Fibroblast of skin of right quadriceps (primary cell): ENCODE measurements around the gene MTG1.
"Not testable (repeated sequence)": the region's sequence is repeated elsewhere in the genome, so short reads cannot be mapped to it uniquely, and the experiment has no call there.

Experiments
- DNase-seq: peaks from one replicate; pipeline ENCODE4 v3.0.0-alpha.2; 2013

The MTG1 gene

GRCh38 chr10:133431888-133432613, 38.1 kb downstream of the MTG1 start:
- not testable (repeated sequence) for DNase-seq

DNA sequence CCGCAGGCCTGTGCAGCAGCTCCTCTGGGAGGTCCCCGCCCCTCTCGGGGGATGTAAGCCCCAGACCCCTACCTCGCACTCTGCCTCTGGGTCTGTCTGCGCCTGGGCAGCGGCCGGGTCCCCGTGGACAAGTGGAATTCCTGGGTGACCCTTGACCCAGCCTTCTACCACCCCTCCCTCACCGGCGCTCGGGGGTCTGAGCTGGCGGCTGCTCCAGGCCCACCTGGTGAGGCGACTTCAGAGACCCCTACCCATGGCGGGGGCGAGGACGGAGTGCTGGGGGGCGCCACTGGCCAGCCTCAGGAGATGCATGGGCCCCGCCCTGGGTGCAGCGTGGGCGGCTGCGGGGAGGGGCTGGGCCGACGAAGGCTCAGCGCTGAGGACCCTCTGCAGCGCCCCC, 38.8 kb downstream of the MTG1 start:
- DNase-seq: not testable (repeated sequence)

- DNase-seq: no peak
These were observed 44.8 kb downstream of the MTG1 start for GRCh38 chr10:133438711-133439273.

GRCh38 chr10:133439517-133440461, 45.8 kb downstream of the MTG1 start:
- no peak for DNase-seq

DNA sequence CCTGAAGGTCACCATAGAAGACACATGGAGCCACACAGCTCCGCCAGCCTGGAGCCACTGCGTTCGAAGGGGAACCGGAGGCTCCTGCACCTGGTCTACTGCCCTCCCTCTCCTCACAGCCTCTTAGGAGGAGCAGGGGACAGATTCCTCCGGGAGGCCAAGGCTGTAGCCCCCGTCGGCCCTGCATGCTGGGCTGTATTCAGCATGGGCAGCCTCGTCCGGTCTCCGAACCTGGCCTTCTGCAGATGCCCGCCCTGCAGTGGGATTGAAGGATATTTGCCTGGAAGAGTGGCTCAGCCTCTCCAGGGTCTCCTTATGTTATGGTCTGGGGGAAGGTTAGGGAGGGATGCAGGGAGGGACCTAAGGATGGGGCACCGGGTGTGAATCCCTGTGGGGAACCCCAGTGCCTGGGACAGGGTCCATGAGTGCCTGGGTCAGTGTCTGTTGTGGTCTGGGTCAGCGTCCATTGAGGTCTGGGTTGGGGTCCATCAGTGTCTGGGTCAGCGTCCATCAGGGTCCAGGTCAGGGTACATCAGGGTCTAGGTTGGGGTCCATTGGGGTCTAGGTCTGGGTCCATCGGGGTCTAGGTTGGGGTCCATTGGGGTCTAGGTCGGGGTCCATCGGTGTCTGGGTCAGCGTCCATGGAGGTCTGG, 46.8 kb downstream of the MTG1 start:
- no peak for DNase-seq

DNA sequence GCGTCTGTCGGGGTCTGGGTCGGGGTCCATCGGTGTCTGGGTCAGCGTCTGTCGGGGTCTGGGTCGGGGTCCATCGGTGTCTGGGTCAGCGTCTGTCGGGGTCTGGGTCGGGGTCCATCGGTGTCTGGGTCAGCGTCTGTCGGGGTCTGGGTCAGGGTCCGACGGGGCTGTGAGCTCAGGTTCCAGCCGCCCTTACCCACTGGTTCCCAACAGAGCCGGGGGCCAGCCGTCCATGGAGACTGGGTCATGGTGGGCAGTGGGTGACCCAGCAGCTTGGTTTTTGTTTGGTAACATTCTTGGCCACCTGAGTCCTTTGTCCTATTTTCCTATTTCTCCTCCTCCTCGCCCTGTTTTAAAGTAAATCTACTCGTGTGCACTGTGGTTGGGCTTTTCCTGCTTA, 47.4 kb downstream of the MTG1 start:
- DNase-seq: not testable (repeated sequence)

DNA sequence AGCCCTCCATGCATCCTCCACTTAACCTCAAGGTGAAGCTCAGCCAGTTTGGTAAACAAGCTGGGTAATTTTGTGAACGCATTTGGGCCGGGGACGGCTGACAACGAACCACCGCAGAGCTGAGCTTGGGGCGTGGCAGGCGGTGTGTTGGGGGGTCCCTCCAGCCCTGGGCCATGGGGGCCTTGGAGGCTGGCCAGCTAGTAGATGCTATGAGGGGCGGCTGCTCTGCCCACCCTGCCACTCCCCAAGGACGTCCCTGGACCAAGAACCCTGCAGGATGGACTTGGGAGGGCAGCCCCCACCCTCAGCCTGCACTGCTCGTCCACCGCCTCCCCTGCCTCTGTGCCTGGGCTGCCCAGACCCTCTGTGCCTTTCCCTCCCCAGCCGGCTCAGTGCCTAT, 47.8 kb downstream of the MTG1 start:
- no peak for DNase-seq

DNA sequence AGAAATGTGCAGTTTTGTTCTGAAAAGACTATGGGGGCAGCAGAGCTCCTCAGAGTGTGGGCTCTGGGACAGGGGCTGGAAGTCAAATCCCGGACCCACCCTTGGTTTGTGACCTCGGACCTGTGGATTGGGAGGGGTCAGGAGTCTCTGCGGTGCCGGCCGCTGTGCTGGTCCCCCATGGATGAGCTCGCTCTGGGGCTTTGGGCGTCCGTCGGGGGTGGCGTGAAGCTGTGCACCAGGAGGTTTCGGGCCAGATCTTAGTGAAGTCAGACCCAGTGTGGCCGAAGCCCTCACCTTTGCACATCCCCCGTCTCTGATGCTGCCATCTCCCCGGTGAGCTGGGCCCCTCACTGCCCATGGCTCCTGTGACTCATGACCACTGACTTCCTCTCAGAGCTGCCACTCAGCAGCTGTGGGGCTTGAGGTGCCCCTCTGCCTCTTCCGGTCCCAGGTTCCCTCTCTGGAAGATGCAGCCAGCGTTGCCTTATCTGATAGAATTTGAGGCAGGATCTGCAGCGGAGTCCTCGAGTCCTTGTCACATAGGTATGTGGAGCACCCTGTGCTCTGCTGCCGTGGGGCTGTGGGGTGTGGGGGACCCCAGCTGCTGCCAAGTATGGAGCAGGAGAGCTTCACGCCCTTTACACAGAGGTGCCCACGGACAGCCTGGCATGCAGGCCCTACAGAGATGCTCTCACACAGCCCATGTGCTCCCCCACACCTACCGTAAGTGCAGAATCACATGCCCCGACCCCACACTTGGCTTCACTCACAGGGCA, 48.4 kb downstream of the MTG1 start:
- no peak for DNase-seq

DNA sequence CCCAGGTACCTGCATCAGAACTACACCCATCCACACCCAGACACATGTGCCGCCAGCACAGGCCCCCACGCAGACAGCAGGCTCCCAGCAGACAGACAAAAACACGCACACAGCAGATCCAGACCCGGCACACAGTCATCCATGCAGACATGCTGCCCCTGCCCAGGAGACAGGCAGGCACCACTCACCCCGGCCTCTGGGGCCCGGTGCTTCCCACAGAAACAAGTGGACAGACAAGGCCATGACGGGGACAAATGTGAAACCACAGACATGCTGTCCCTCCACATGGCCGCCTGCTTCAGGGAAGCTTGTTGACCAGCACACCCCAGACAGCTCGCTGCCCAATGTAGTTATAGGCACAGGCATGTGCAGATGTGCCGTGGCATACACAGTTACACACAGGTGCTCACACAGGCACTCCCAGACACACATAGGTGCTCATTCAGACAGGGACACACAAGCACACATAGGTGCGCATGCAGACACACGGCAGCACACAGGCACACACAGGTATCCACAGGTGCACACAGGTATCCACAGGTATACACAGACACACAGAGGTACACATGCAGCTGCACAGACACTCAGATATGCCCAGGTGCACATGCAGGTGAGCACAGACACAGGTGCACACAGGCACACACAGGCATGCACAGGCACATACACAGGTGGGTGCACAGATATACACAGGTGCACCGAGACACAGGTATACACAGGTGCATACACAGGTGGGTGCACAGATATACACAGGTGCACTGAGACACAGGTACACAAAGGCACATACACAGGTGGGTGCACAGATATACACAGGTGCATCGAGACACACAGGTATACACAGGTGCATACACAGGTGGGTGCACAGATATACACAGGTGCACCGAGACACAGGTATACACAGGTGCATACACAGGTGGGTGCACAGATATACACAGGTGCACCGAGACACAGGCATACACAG, 49.3 kb downstream of the MTG1 start:
- no peak for DNase-seq

DNA sequence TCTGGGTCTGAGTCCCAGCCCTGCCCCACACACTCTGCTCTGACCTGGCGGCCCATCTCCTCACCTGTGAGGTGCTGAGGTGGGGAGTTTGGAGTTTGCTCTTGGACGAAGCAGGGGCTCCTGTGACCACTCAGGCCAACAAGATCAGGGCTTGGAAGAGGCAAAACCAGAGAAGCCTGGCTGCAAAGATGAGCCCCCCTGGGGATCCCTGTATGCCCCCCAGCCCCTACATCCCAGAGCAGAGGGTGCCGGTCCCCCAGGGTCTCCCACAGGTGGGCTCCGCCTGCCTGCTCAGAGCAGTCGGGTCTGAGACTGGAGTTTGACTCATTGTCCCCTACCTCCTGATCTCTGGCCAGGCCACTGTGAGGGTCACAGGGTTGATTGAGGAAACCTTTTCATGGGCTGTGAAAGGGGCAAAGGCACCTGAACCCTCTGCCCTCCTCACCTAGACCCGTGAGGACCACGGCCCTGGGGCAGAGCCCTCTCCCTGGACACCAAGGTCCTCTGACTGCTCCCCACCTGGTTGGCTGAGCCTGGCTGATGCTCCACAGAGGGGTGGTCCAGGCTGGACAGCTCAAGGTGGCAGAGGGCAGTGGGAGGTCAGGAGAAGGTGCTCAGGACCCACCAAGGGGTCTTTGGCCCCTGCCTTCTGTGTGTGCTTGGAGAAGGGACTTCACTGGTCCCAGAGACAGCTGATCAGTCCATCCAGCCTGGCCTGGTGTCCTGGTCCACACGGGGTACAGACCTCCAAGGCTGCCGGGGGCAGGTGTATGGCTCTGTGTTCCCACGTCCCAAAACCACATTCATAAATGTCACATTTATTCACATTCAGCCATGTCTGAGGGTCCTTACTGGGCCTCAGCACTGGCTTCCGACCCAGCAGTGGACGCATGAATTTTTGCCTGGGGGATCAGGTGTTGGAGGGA, 50.6 kb downstream of the MTG1 start:
- no peak for DNase-seq

GRCh38 chr10:133445268-133445732, 51.3 kb downstream of the MTG1 start:
- no peak for DNase-seq

DNA sequence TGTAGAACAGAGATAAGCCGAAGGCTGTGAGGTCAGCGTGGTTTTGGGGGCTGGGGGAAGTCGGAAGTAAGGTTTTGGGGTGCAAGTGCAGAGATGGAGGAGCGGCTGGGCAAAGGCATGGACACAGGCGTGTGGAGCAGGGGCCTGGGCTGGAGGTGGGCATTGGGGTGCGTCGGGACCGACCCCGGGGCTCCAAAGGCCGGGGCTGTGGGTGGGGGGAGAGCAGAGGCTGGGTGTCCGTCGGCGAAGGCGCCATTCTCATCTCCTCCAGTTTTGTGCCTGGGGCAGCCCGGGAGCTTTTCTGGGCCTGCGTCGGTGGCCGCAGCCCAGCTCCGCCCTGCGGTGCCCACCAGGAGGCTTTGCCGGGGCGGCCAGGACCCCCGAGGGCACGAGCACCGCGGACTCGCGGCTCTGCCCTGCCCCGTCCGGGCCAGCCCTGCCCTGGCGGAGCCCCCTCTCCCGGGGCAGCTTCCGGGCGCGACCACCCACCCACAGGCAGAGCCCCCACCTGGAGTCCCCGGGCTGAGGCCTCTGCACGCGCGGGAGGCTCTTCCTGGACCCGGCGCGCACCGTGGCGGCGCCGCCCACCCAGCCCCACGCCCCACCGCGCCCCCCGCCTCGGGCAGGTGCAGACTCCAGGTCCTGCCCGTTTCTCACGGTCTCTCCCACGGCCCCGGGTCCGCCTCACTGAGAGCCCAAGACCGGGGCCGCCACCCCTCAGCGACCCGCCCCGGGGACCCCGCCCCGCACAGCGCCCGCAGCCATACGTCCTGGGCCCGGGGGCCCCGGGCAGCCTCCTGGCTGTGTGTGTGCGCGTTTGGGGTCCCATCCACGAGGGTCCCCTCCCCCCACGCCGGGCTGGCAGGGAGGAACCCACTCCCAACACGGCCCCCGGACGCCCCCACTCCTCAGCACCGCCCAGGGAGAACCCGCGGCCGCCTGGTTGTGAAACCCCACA, 52.1 kb downstream of the MTG1 start:
- no peak for DNase-seq

DNA sequence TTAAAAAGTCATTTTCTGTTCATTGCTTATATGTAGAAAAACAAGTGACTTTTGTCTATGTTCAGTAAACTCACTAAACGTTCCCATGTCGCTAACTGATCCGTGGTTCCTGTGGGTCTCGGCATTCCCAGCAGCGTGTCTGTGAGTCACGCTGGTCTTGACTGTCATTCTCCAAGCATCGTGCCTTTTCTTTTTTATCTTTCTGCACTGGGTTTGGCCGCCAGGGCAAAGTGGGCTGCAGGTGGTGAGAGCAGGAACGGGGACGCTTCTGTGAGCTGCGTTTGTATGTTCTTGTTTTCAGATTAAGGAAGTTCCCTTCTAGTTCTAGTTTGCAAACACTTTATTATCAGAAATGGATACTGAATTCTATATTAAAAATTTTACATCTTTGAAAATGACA, 53.0 kb downstream of the MTG1 start:
- DNase-seq: no peak

DNA sequence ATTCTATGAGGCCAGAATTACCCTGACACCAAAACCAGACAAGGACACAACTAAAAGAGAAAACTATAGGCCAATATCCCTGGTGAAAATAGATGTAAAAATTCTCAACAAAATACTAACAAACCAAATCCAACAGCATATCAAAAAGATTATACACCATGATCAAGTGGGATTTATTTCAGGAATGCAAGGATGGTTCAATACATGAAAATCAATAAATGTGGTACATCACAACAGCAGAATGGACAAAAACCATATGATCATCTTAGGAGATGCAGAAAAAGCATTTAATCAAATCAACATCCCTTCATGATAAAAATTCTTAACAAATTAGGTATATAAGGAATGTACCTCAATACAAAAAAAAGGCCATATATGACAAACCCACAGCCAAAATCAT, 54.2 kb downstream of the MTG1 start:
- DNase-seq: no peak

GRCh38 chr10:133451346-133451745, 57.4 kb downstream of the MTG1 start:
- no peak for DNase-seq

DNA sequence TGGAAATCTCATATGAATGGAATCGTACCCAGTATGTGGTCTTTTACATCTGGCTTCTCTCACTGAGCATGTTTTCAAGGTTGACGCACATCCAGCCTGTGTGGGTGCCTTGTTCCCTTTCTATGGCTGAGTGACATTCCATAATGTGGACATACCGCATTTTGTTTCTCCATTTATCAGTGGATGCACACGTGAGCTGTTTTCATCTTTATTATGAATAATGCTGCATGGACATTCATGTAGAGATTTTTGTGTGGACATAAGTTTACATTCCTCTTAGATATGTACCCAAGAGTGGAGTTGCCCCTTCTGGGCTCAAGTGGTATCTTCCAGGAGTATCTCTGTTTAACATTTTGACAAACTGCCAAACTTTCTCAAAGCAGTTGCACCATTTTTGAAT, 58.5 kb downstream of the MTG1 start:
- no peak for DNase-seq

DNA sequence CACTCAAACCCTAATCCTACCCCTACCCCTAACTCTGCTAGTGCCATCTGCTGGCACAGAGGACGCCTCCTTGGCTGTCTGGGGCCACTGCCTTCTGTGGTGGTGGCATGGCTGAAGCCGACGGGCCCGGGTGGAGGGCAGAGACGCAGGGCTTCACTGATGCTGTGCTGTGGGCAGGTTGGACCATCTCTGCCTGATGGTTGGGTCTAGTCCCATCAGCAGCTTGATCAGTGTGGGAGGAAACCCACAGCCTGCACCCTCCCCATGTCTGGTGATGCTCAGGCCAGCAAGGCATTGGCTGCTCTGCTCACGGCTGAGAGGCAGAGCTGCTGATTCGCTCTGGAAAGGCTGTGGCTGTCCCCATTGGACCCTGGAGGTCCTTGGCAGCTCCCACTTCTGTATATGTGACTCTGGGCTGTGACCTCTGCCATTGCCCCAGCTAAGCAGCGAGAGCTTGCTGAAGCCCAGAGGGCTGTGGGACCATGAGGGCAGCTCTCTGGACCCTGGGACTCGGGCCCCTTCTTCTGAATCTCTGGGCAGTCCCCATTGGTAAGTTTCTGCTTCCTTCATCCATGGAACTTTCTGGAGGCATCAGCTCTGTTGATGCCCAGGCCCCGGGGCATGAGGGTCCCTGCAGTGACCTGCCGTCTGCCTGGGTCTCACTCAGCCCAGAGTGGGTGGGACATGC, 59.7 kb downstream of the MTG1 start, which contains the start of gene SCART1:
Gene SCART1, plus strand, starts transcription at position 430 of the 688 bp plus-strand sequence. Its CDS starts 53 bp downstream, at position 483.
- DNase-seq: no peak
